K562 (cell line): ENCODE data around the gene OR2AT4. TPM values are rescaled to one million over a fixed set of nuclear protein-coding genes. Genes with fewer than 3 reads are reported as not detected.

ENCODE experiments used
- CBX2 ChIP-seq: fragments of 200-600 bp; sonication (generic); IDR thresholded peaks from one replicate; pipeline ENCODE4 v1.6.1; 2012; ENCODE audit warnings: mild to moderate bottlenecking, low read length, inconsistent platforms; ENCODE audit not compliant: insufficient read depth, poor library complexity, severe bottlenecking
- DPF2 ChIP-seq: fragments of 450-650 bp; IDR thresholded peaks from 2 replicates; pipeline ENCODE4 v1.6.1; 2016
- E2F1 ChIP-seq: sonication (generic); formaldehyde crosslinking; IDR thresholded peaks from 2 replicates; pipeline ENCODE4 v1.8.1; 2023; ENCODE audit warnings: mild to moderate bottlenecking, missing genetic modification reagents, moderate library complexity
- GATA2 ChIP-seq: sonication (generic); formaldehyde crosslinking; IDR thresholded peaks from 2 replicates; pipeline ENCODE4 v1.4.0; 2020; ENCODE audit warnings: mild to moderate bottlenecking, missing genetic modification reagents
- HNRNPUL1 ChIP-seq: fragments of 200-400 bp; formaldehyde crosslinking; IDR thresholded peaks from 2 replicates; pipeline ENCODE4 v1.6.1; 2017; ENCODE audit warnings: low read length
- KDM5B ChIP-seq: fragments of 200-600 bp; sonication (generic); IDR thresholded peaks from 2 replicates; pipeline ENCODE4 v1.6.1; 2012; ENCODE audit warnings: low read depth, mild to moderate bottlenecking, moderate library complexity, low read length, control low read depth, inconsistent platforms; ENCODE audit not compliant: insufficient replicate concordance
- MGA ChIP-seq: fragments of 450-650 bp; IDR thresholded peaks from 2 replicates; pipeline ENCODE4 v1.6.1; 2016; ENCODE audit warnings: mild to moderate bottlenecking, moderate library complexity
- MXD1 ChIP-seq: fragments of 250-450 bp; sonication (Bioruptor Pico); IDR thresholded peaks from 2 replicates; pipeline ENCODE4 v1.8.0; 2021; ENCODE audit warnings: borderline replicate concordance, mild to moderate bottlenecking, moderate library complexity; ENCODE audit not compliant: poor library complexity, severe bottlenecking
- NFXL1 ChIP-seq: fragments of 450-650 bp; formaldehyde crosslinking; IDR thresholded peaks from 2 replicates; pipeline ENCODE4 v1.4.0; 2021; ENCODE audit warnings: mild to moderate bottlenecking
- PTBP1 ChIP-seq: fragments of 200-400 bp; formaldehyde crosslinking; IDR thresholded peaks from 2 replicates; pipeline ENCODE4 v1.6.1; 2017; ENCODE audit warnings: low read depth, low read length
- RAD51 ChIP-seq: fragments of 450-650 bp; IDR thresholded peaks from 2 replicates; pipeline ENCODE4 v1.7.1; 2016; ENCODE audit warnings: low read depth, mild to moderate bottlenecking, borderline replicate concordance
- SRSF7 ChIP-seq: fragments of 200-400 bp; formaldehyde crosslinking; optimal IDR thresholded peaks from 2 replicates; pipeline ENCODE3; 2017; ENCODE audit warnings: mild to moderate bottlenecking, low read depth, low read length
- STAT5B ChIP-seq: fragments of 250-450 bp; sonication (Bioruptor Pico); IDR thresholded peaks from 2 replicates; pipeline ENCODE4 v1.8.0; 2021; ENCODE audit warnings: mild to moderate bottlenecking, inconsistent platforms
- ZFPM2 ChIP-seq: fragments of 250-450 bp; sonication (Bioruptor Pico); IDR thresholded peaks from 2 replicates; pipeline ENCODE4 v1.5.1; 2022; ENCODE audit warnings: mild to moderate bottlenecking
- polyA plus RNA-seq, 8 experiments: library from polyadenylated mRNA; depleted of rRNA in 4 of 8; stranded (reverse) in 5 of 8; unstranded in 3 of 8; fragments of >200 nt; fragmentation: Nextera tagmentation in 2 of 8; fragmentation: Illumina TruSeq in 1 of 8; extraction: Ambion mirVana in 2 of 8; extraction: Trizol in 1 of 8; gene quantifications; 2 replicates each; pipeline versions ENCODE4 v1.2.1 to v1.2.3, GENCODE V29; 2011 to 2014; ENCODE audit warnings: inconsistent platforms in 1 of 8, missing spikeins in 1 of 8
- total RNA-seq, 7 experiments: library from RNA; depleted of rRNA in 6 of 7; stranded (reverse); fragments of >200 nt in 6 of 7; fragmentation: Illumina TruSeq in 2 of 7; extraction: Trizol in 2 of 7; gene quantifications; 2 replicates each; pipeline versions ENCODE4 v1.2.1 to v1.2.3, GENCODE V29; 2011 to 2021; ENCODE audit warnings: low replicate concordance in 1 of 7

The OR2AT4 gene
- total and polyA plus RNA-seq, 9 of the 15 experiments (the other 6 are each of a cell fraction or from before 2014, with no cell fraction given): 0.86 to 3.1 (median 2.0) TPM

GRCh38 chr11:75059299-75059698 is 37.4 kb downstream of the OR2AT4 start (continued):
- TF ChIP-seq MGA: no peak
- no peak for TF ChIP-seq STAT5B
- TF ChIP-seq CBX2: no peak
- TF ChIP-seq MXD1: no peak
- TF ChIP-seq PTBP1: no peak
- TF ChIP-seq DPF2: peak; percentile 68
- no peak for TF ChIP-seq NFXL1 (CRISPR knock-in tag)
- no peak for TF ChIP-seq KDM5B
- TF ChIP-seq HNRNPUL1: no peak
- TF ChIP-seq E2F1 (CRISPR knock-in tag): no peak
- no peak for TF ChIP-seq GATA2 (CRISPR knock-in tag)
- TF ChIP-seq ZFPM2 (CRISPR knock-in tag): no peak
- no peak for TF ChIP-seq SRSF7
- TF ChIP-seq RAD51: no peak
